ENCODE data around the gene PPM1F.

DNA sequence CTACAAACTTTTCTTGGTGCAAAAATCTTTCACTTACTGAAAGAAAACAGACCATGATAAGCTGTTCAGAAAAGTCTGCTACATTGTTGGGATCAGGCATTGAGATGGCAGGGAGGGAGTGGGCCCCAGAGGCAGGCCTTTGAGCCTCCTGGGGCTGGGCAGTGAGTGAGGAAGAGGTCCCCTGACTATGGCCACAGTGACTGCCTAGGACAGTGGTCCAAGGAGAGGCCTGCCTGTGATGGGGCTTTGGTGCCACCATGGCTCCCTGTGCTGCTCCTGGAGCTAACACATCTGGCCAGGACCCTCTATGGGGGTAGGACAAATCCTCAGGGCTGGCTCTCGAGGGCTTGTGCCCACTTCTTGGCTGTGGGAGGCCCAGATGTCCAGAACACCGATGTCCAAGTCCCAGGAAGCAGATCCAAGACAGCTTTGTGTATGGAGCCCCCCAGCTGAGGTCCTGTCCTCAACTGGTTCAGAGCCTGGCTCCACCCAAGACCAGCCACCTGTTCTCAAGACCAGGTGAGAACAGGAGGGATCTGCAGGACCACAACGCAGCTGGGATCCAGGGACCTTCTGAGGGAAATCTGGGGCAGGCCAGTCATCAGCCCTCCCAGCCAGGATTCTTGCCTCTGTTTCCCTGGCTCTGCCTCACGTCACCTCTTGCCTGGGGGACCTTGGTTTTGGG, 36.9 kb downstream of the PPM1F start:
- TF ChIP-seq EZH2 (IDR thresholded peaks at IDR 0.05) (no peak), POLR2AphosphoS5 (IDR thresholded peaks at IDR 0.05; ENCODE audit: borderline replicate concordance, low read depth, low read length) (no peak)

All from SK-N-MC (cell line).